Large intestine (tissue), 3 donors: ENCODE data around the gene PTBP2. TPM values are rescaled to one million over a fixed set of nuclear protein-coding genes. Genes with fewer than 3 reads are reported as not detected.
A peak's percentile ranks its signal among the peaks of the same experiment; 100 is the strongest.

ENCODE experiments used
- DNase-seq, 2 donors: peaks; one replicate each; pipeline versions ENCODE4 v3.0.0 to v3.0.0-alpha.2; 2013
- H3K27ac ChIP-seq: one replicate; pipeline ENCODE4 v1.5.1; 2013; ENCODE audit warnings: low read length
- H3K27me3 ChIP-seq: 2 replicates; pipeline ENCODE4 v1.6.1; 2013; ENCODE audit warnings: low read length; ENCODE audit not compliant: control insufficient read depth, insufficient read depth
- H3K36me3 ChIP-seq: 2 replicates; pipeline ENCODE4 v1.6.1; 2013; ENCODE audit warnings: low read length; ENCODE audit not compliant: control insufficient read depth, insufficient read depth
- H3K4me1 ChIP-seq: one replicate; pipeline ENCODE4 v1.6.1; 2013; ENCODE audit warnings: low read length; ENCODE audit not compliant: control insufficient read depth, insufficient read depth
- H3K4me3 ChIP-seq: one replicate; pipeline ENCODE4 v1.5.1; 2013; ENCODE audit warnings: low read length
- H3K9me3 ChIP-seq: one replicate; pipeline ENCODE4 v1.6.1; 2013; ENCODE audit warnings: mild to moderate bottlenecking, low read depth, low read length, moderate library complexity; ENCODE audit not compliant: control insufficient read depth
- WGBS: methylation state at CpG from one replicate; pipeline ENCODE4 v1.1.5; 2013; ENCODE audit warnings: low lambda C conversion rate; ENCODE audit not compliant: insufficient coverage; 5-methylcytosine and 5-hydroxymethylcytosine counted together
- polyA plus RNA-seq: library from polyadenylated mRNA; unstranded; fragments of 120-200 nt; gene quantifications from one replicate; pipeline ENCODE4 v1.2.1, GENCODE V29; 2013

The PTBP2 gene
- polyA plus RNA-seq, 1 donor = 35.3 TPM

DNA sequence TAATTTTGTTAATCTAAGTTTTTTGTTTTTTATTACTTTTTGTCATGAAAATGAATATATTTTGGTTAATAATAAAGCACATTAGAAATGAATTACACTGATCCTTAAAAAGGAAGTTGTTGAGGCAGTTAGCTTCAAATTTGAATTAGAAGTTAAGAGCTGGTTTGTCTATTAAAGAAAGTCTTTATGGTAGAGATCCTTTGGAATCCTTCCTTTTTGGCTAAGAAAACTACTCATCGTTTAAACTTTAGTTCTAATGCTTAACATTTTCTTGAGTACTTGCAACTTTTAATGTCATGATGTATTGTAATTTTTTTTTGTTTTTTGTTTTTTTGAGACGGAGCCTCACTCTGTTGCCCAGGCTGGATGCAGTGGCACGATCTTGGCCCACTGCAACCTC is 2.4 kb downstream of the PTBP2 start:
- no peaks in the 10 kb centered on the region for H3K4me1 ChIP-seq
- no peaks in the 10 kb centered on the region for H3K27me3 ChIP-seq
- peaks cover 2% of the 10 kb centered on the region for H3K36me3 ChIP-seq
- H3K9me3 ChIP-seq = no peaks in the 10 kb centered on the region
- no peak overlapping the region for H3K27ac ChIP-seq
- whole genome bisulfite sequencing = no CpG with 5 or more reads among the region's 3 CpGs
- H3K4me3 ChIP-seq = no peak overlapping the region
- DNase-seq = no peak

- Histone ChIP-seq H3K9me3 (no peaks in the 10 kb centered on the region), H3K4me3 (no peak overlapping the region), H3K27ac (no peak overlapping the region), H3K36me3 (peaks cover 4% of the 10 kb centered on the region), H3K4me1 (no peaks in the 10 kb centered on the region), H3K27me3 (no peaks in the 10 kb centered on the region)
- DNase-seq = no peak
- WGBS = 100% methylated on average over 1 of the region's 3 CpGs
These were observed 6.3 kb downstream of the PTBP2 start for GRCh38 chr1:96727860-96728259.

- DNase-seq = peak in 1 of 2 donors; percentile 43
- Histone ChIP-seq H3K4me1 (no peaks in the 10 kb centered on the region), H3K4me3 (no peak overlapping the region), H3K27me3 (no peaks in the 10 kb centered on the region), H3K36me3 (peaks cover 10% of the 10 kb centered on the region), H3K9me3 (no peaks in the 10 kb centered on the region), H3K27ac (no peak overlapping the region)
- no CpG with 5 or more reads among the region's 4 CpGs for WGBS
These were observed 9.2 kb downstream of the PTBP2 start for GRCh38 chr1:96730574-96731298.

- no peaks in the 10 kb centered on the region for H3K4me1 ChIP-seq
- H3K36me3 ChIP-seq = peaks cover 9% of the 10 kb centered on the region
- H3K4me3 ChIP-seq = no peak overlapping the region
- no peaks in the 10 kb centered on the region for H3K27me3 ChIP-seq
- H3K9me3 ChIP-seq = no peaks in the 10 kb centered on the region
- no peak for DNase-seq
- H3K27ac ChIP-seq = no peak overlapping the region
- WGBS = 89% methylated on average over 1 of the region's 5 CpGs
These were observed 19.8 kb downstream of the PTBP2 start for GRCh38 chr1:96741335-96741734.

GRCh38 chr1:96746440-96747420 is 25.1 kb downstream of the PTBP2 start:
- DNase-seq = no peak
- no peak overlapping the region for H3K27ac ChIP-seq
- peaks cover 7% of the 10 kb centered on the region for H3K36me3 ChIP-seq
- H3K27me3 ChIP-seq = no peaks in the 10 kb centered on the region
- H3K9me3 ChIP-seq = no peaks in the 10 kb centered on the region
- no peak overlapping the region for H3K4me3 ChIP-seq
- no peaks in the 10 kb centered on the region for H3K4me1 ChIP-seq
- 94% methylated on average over 3 of the region's 7 CpGs for WGBS

- H3K4me1 ChIP-seq = no peaks in the 10 kb centered on the region
- DNase-seq = no peak
- no peak overlapping the region for H3K4me3 ChIP-seq
- WGBS = no CpG with 5 or more reads among the region's 1 CpG
- H3K27ac ChIP-seq = no peak overlapping the region
- H3K27me3 ChIP-seq = no peaks in the 10 kb centered on the region
- H3K36me3 ChIP-seq = peaks cover 10% of the 10 kb centered on the region
- H3K9me3 ChIP-seq = no peaks in the 10 kb centered on the region
These were observed 26.0 kb downstream of the PTBP2 start for GRCh38 chr1:96747565-96747964.

- Histone ChIP-seq H3K4me3 (no peak overlapping the region), H3K27ac (no peak overlapping the region), H3K9me3 (no peaks in the 10 kb centered on the region), H3K27me3 (no peaks in the 10 kb centered on the region), H3K36me3 (peaks cover 15% of the 10 kb centered on the region), H3K4me1 (no peaks in the 10 kb centered on the region)
- no peak for DNase-seq
- WGBS = 83% methylated on average over 2 of the region's 3 CpGs
These were observed 26.5 kb downstream of the PTBP2 start for GRCh38 chr1:96748078-96748477.

DNA sequence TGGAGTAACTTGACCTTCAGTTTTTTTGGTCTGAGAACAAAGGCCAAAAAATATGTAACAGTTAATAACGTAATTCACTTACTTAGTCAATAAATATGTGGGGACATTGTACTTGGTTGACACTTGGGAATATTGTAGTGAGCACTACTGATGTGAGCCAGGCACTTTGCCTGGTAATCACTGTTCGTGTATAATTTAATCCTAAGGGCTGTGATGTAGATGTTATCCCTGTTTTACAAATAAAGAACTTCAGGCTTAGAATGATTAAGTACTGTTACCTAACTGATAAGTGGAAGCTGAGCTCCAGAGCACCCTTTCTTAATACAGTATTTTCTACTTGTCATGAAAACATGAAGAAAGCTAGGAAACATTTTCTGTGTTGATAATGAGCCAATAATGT is 28.0 kb downstream of the PTBP2 start:
- Histone ChIP-seq H3K36me3 (peaks cover 25% of the 10 kb centered on the region), H3K9me3 (no peaks in the 10 kb centered on the region), H3K27ac (no peak overlapping the region), H3K4me1 (no peaks in the 10 kb centered on the region), H3K4me3 (no peak overlapping the region), H3K27me3 (no peaks in the 10 kb centered on the region)
- 40% methylated on average over 1 of the region's 2 CpGs for WGBS
- no peak for DNase-seq

GRCh38 chr1:96752394-96752793 is 30.8 kb downstream of the PTBP2 start:
- H3K4me1 ChIP-seq = no peaks in the 10 kb centered on the region
- no peak overlapping the region for H3K27ac ChIP-seq
- no peaks in the 10 kb centered on the region for H3K27me3 ChIP-seq
- WGBS = no CpG with 5 or more reads among the region's 2 CpGs
- H3K9me3 ChIP-seq = no peaks in the 10 kb centered on the region
- no peak overlapping the region for H3K4me3 ChIP-seq
- peaks cover 36% of the 10 kb centered on the region for H3K36me3 ChIP-seq
- no peak for DNase-seq

DNA sequence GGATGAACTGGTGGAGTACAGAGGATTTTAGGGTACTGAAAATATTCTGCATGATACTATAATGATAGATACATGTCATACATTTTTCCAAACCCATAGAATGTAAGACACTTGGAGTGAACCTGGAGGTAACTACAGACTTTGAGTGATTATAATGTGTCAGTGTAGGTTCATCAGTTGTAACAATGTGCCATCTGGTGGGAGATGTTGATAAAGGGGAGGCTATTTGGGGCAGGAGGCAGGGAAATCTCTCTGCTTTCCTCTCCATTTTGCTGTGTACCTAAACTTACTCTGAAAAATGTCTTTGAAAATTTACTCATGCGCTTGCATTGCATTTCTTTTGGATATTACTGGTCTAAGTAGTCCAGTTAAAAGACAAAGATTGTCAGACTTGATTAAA is 35.2 kb downstream of the PTBP2 start:
- Histone ChIP-seq H3K9me3 (peaks cover 9% of the 10 kb centered on the region), H3K4me3 (no peak overlapping the region), H3K36me3 (peaks cover 37% of the 10 kb centered on the region), H3K27me3 (no peaks in the 10 kb centered on the region), H3K4me1 (no peaks in the 10 kb centered on the region), H3K27ac (no peak overlapping the region)
- WGBS = 100% methylated on average over 1 of the region's 1 CpG
- no peak for DNase-seq
